Medulla oblongata (tissue), 1 donor: ENCODE measurements around the gene CIT.
"Not testable (repeated sequence)": the region's sequence is repeated elsewhere in the genome, so short reads cannot be mapped to it uniquely, and the experiment has no call there.

Source experiments
- DNase-seq: peaks from one replicate; pipeline ENCODE4 v3.0.0-alpha.2; 2015; ENCODE audit errors: extremely low spot score

CIT gene

GRCh38 chr12:119744900-119745606 lies 132.1 kb downstream of the CIT start:
- DNase-seq = no peak

DNA sequence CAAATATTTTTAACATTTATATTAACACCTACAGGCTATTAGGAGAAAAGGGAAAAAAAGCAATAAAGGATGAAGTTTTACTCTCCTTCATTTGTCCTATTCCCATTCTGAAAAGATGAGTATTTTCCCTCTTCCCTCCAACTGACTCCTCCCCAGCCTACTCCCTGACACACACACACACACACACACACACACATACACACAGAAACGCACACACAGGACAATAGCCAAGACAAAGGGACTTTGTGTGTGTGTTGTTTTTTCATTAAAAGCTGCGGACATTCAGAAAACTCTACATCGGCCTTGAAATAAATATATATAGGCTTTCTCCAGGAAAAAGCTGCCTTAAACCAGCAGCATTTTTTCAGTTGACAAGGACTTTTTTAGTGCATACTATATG lies 134.4 kb downstream of the CIT start:
- DNase-seq = peak; percentile 74

DNA sequence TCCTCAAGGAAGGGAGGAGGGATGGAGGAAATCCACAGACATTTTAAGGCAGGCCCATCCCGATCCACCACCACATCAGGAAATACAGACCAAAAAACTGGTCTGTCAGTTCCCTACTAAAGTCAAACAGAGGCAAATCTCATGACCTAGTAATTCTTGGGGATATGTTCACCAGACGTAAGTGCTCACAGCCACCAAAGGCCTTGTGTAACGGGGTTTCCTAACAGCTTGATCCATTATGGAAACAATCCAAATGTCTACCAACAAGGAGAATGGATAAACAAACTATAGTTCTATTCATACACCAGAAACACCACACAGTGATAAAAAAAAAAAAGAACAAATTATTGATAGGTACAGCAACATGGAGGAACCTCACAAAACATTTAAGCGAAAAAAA lies 136.3 kb downstream of the CIT start:
- no peak for DNase-seq

DNA sequence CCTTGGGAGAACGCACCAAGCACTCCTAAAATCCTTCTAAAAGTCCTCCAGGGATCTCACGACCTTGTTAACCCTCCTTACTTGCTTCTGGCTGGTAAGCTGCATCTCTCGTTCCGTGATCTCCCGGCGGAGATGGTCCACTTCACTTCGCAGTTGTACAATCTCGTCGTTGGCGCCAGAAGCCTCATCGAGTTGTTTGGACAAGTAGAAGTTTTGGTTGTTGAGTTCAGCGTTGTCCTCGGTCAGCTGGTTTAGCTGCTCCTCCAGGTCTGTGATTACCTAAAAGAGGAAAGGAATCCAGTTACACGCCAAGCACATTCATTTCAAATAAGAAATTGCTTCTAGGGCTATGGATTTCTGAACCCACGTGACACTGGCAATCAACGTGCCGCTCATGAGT lies 142.0 kb downstream of the CIT start:
- no peak for DNase-seq

DNA sequence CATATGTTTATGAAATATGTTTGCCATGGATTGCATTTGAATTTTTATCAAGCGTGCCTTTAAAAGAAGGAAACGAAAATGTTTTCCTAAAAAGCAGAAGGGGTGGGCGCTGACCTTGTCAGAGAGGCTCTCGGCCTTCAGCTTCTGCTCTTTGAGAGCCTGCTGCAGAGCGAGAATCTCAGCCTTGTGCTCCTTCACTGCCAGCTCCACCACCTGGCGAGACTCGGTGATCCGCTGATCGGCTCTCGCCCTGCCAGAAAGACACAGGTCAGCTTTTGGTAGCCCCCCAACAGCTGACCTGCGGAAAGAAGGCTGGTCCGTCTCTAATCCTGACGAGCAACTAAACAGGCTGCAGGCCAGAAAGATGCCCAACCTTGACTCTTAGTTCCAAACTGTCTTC lies 146.7 kb downstream of the CIT start:
- DNase-seq = no peak

- DNase-seq = no peak
Observed at GRCh38 chr12:119729871-119730270, 147.2 kb downstream of the CIT start.

DNA sequence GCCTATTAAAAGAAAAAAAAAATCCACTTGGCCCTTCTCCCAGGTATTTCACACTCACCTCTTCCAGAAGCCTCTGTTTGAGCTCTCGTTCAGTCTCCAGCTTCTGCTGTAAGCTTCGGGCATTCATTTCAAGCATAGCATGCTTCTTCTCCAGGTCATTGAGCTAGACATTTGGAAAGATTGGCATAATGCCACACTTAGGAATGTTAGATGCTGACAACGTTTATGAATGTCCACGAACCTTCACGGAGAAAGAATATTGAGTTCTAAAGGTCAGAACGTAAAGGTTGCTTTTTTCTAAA lies 148.7 kb downstream of the CIT start:
- DNase-seq = peak; percentile 10

DNA sequence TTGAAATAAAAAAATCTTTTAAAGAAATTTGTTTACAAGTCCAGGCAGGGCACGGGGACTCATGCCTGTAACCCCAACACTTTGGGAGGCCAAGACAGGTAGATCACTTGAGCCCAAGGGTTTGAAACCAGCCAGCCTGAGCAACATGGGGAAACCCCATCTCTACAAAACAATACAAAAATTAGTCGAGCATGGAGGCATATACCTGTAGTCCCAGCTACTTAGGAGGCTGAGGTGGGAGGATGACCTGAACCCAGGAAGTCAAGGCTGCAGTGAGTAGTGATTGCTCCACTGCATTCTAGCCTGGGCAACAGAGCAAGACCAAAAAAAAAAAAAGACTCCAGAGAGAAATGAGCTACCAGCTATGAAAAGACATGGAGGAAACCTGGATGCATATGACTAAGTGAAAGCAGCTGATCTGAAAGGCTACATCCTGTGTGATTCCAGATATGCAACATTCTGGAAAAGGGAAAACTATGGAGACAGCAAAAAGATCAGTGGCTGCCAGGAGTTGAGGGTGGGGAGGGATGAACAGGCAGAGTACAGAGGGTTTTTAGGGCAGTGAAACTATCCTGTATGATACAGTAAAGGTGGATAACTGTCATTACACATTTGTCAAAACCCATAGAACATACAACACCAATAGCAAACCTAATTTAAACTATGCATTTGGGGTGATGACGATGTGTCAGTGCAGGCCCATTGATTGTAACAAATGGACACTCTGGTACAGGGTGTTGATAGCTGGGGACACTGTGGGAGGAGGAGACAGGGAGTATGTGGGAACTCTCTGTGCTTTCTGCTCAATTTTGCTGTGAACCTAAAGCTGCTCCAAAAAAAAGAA lies 149.3 kb downstream of the CIT start:
- DNase-seq = no peak

DNA sequence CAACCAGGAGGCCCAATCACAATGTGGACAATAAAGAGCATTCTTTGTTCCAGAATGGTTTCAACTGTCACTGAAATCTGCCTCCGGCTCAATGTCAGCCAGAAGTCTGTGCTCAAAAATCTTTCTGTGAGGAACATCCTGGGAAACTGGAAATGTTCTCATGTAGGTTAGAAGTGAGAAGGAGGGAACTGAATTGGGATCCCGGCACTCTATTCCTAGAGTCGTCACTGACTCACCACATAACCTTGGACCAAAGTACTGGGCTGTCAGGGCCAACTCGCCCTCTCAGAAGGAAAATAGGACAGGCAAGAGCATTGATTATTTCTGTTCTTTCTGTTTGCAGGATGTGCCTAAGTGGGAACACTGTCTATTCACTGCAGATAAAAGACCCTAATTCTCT lies 151.6 kb downstream of the CIT start:
- DNase-seq = peak; percentile 49

DNA sequence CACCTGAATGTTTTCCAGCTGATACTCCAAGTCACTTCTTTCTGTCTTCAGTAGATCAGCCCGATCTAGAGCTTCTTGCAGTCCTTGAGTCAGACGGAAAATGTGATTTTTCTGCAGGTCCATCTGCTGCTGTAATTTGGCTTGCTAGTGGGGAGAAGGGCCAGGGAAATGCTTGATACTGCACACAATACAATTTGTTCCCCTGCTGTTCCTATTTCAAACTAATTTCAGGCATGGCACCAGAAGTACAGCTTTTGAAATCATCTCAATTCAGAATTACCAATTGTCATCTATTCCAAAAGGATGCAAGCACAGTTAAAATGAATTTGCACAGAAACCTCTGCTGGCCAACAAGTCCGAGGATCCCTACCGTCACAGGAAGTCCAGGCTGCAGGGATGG lies 155.8 kb downstream of the CIT start:
- DNase-seq = no peak

- no peak for DNase-seq
Observed at GRCh38 chr12:119720349-119720748, 156.8 kb downstream of the CIT start.

DNA sequence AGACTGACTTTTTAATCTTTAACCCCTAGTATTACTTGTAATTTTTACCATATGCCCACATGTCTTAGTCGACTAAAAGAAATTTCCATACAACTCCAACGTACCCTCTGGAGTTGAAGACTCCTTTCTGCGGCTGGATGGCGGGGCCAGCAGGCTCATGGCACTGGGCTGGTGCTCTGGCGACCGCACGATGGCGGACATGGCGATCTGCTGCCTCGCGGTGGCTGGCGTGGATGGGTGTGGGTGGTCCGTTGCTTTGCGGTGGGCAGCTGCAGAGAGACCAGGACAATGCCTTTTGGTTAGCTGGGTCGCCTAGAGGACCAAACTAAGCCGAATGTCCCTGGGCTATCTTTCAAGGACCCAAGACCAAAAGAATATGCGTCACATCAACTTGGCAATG lies 159.0 kb downstream of the CIT start:
- DNase-seq = no peak

GRCh38 chr12:119715268-119715620 lies 161.9 kb downstream of the CIT start:
- no peak for DNase-seq

DNA sequence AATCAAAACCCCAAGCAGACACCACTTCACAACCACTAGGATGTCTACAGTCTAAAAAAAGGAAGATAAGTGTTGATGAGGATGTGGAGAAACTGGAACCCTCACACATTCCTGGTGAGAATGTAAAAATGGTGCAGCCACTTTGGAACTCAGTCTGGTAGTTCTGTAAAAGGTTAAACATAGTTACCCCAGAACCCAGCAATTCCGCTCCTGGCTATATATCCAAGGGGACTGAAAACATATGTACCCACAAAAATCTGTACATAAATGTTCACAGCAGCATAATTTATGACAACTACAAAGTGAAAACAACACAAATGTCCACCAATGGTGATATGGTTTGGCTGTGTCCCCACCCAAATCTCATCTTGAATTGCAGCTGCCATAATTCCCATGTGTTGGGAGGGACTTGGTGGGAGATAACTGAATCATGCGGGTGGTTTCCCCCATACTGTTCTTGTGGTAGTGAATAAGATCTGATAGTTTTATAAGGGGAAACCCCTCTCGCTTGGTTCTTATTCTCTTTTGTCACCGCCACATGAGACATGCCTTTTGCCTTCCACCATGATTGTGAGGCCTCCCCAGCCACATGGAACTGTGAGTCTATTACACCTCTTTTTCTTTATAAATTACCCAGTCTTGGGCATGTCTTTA lies 162.4 kb downstream of the CIT start:
- no peak for DNase-seq

DNA sequence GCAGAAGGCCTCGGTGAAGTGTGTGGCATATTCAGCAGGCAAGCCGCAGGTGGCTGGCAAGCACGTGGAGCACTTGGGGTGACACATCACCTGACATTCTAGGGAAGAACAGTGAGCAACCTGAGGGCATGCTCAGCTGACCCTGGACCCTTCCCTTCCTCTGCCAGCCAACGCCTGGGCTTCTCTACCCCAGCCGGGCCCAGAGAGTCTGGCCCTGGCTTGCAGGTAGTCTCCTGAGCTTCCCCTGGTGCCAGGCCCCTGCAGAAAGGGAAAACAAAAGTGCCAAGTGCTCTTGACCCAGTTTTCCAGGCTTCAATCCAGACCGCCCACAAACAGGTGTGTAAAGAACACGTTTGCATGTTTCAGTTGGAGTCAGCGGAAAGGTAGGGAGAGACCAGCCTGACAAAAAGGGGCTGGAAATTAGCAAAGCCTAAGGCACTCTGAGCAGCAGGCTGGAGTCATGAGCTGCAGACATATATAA lies 163.5 kb downstream of the CIT start:
- no peak for DNase-seq

DNA sequence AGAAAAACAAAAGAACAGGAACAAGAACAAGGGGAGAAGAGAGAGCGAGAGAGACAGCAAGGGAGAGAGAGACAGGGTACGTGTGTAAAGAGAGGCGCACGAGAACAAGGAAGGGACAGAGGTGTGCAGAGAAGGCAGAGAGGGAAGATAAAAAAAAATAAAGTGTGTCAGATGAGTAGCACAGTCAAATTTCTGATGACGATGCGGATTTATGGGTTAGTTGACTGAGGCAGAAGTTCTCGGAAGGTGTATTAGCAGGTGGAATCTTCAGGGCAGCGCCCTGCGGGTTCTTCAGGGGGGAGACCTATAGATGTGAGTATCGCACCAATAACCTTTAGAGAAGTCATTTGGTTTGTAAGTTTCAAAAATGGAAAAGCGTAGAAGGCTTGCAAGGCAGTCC lies 164.4 kb downstream of the CIT start:
- no peak for DNase-seq

DNA sequence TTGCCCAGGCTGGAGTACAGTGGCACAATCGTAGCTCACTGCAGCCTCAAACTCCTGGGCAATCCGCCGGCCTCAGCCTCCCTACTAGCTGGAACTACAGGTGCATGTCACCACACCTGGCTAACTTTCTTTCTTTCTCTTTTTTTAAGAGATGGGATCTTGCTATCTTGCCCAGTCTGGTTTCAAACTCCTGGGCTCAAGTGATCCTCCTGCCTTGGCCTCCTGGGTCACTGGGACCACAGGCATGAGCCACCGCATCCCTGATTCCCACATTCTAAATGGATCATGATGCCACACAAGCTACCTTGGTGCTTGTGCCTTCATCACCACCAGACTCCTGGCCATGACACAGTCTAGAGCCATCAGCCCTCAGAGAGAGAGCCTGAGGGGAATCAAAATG lies 165.4 kb downstream of the CIT start:
- DNase-seq = no peak

DNA sequence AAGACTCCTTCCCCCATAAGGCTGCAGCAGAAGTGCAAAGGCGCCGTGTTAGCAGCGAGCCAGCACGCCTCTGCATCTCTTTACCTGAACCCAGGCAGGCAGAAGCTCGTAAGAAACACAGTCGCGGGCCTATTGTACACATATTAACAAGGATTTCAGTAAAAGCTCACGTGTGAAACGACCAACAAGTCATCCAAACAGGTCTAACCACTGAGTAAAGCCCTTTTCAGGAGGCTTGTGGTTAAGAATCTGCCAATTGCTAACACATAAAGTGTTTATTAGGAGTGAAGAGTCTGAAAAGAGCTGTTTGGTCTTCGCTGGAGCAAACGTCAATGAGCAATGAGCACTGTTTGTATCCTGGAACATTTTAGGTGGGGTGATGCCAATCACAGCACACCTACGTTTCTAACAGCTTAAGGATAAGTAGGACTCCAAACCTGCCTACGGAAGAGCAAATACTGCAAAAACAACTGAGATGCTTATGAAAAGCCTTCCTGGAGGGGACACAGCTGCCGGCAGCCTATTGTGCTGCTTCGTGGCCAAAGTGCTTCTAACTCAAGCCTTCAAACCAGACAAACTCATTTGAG lies 166.1 kb downstream of the CIT start:
- DNase-seq = no peak

DNA sequence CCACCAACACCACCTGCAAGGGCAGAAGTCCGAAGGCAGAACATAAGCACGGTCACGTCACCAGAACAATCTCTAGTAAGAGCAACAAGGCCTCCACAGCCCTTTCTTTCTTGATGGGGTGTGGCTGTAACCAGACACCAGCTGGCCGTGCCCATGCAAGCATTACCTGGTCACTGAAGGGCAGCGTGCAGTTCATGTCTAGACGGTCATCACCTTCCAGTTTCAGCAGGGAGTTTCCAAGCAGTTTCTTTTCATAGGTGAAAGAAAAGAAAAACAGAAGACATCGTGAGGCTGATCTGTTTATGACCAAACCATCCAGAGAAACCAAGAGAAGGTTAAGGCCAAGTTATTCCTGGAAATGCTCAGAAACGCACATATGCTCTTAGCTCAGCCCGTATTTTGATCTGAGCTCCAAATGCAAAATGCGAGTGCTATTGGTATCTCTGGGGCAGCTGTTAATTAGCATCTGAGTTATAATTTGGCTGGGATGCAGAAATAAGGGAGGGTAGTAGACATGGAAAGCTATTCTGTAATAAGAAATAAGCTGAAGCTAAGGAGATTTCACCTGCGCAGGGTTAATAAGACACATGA lies 166.7 kb downstream of the CIT start:
- no peak for DNase-seq

- DNase-seq = not testable (repeated sequence)
Observed at GRCh38 chr12:119706427-119706826, 170.7 kb downstream of the CIT start.

GRCh38 chr12:119705182-119705581 lies 171.9 kb downstream of the CIT start:
- no peak for DNase-seq

- no peak for DNase-seq
Observed at GRCh38 chr12:119704065-119704747, 172.9 kb downstream of the CIT start.
